Stimulated activated memory B cell treated with anti-CD40 and anti-IgM and Interleukin-4, amounts not matched to agents 10 μg/mL and 1 μg/mL and 100 μg/mL, for 72 hours (primary cell): ENCODE results near the gene TTC39C.
A peak's percentile ranks its signal among the peaks of the same experiment; 100 is the strongest.

Experiments used
- ATAC-seq: fragments of 150-1000 bp; cut with Tn5 transposase; 2 replicates; pipeline ENCODE4 v1.10.0; 2021
- H3K27ac Mint-ChIP-seq: one replicate; pipeline ENCODE4 v1.8.0; 2022; ENCODE audit warnings: mild to moderate bottlenecking, mixed read lengths
- H3K27me3 Mint-ChIP-seq: one replicate; pipeline ENCODE4 v1.8.0; 2022; ENCODE audit warnings: mixed read lengths
- H3K36me3 Mint-ChIP-seq: one replicate; pipeline ENCODE4 v1.8.0; 2022; ENCODE audit warnings: mixed read lengths
- H3K4me1 Mint-ChIP-seq: one replicate; pipeline ENCODE4 v1.8.0; 2022; ENCODE audit warnings: mixed read lengths
- H3K4me3 Mint-ChIP-seq: one replicate; pipeline ENCODE4 v1.8.0; 2022; ENCODE audit warnings: mild to moderate bottlenecking, moderate library complexity, mixed read lengths
- H3K9me3 Mint-ChIP-seq: one replicate; pipeline ENCODE4 v1.8.0; 2022; ENCODE audit warnings: mixed read lengths

TTC39C gene

DNA sequence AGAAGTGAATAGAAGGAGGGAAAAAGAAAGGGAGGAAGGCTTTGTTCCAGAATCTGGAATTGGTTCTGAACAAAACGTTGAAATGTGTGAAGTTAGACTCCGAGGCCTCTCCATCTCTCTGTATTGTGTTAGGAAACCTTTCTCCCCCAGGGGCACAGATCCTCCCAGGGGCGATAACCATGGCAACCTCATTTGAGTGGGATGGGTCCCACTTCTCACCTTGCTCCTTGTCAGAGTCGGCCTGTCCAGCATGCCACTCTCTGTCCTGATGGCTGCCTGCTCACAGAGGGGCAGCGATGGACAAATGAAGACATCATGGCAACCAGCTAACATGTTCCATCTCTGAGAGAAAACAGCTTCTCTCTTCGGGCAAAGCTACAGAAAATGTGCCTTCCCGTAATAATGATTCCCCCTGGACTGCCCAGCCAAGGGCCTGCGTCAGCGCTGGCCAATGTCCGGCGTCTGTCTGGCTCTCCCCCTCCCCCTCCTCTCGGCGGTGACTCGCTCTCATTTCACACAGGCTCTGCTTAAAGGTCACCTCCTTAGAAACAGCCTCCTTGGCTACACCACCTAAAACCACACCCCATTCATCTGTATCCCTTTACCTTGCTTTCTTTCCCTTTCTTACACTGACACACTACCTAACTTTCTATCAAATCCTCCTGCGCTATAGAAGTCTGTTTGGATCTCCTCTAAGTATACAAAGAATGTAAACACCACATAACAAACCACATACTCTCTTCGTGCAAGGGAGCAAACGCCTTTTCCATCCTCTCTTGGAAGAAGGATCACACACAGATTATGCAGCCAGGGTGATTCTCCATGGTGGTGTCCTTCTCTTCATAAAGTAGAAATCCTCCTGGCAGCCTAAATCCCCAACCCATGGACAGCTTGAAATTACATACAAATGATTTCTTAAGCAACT is 32.1 kb upstream of the TTC39C start:
- ATAC-seq = no peak
- peak overlapping the region; percentile 59 for H3K27ac Mint-ChIP-seq

GRCh38 chr18:23983112-23983511 is 31.4 kb upstream of the TTC39C start:
- no peak for ATAC-seq
- Mint-ChIP-seq H3K27me3 (no peaks in the 10 kb centered on the region), H3K4me1 (peaks cover 30% of the 10 kb centered on the region), H3K9me3 (no peaks in the 10 kb centered on the region), H3K36me3 (no peaks in the 10 kb centered on the region), H3K4me3 (no peak overlapping the region), H3K27ac (no peak overlapping the region)

More for the DNA sequence above, 32.1 kb upstream of the TTC39C start:
- Mint-ChIP-seq H3K4me1 (peaks cover 36% of the 10 kb centered on the region), H3K36me3 (no peaks in the 10 kb centered on the region), H3K4me3 (no peak overlapping the region), H3K9me3 (no peaks in the 10 kb centered on the region), H3K27me3 (no peaks in the 10 kb centered on the region)

DNA sequence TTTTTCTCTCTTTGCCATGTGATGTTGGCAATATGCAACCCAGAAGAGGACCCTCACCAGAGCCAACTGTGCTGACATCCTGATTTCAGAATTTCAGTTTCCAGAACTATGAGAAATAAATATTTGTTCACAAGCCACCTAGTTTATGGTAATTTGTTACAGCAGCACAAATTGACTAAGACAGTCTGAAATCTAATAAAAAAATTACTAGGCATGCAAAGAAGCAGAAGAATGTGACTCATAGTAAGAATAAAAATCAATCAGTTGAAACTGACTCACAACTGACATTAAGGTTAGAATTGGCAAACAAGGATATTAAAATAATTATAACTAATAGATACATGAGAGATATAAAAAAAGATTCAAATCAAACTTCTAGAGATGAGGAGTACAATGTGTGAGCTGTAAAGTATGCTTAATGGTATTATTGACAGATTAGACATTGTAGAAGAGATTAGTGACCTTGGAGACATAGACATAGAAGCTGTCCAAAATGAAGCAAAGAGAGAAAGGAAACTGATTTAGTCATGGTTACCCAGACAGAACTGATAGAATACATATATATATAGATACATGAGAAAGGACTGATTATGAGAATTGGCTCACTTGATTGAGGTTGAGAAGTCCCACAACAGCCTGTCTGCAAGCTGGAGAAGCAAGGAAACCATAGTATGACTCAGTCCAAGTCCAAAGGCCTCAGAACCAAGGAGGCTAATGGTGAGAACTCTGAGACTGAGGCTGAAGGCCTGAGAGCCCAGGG is 27.8 kb upstream of the TTC39C start:
- ATAC-seq = no peak
- Mint-ChIP-seq H3K27ac (no peak overlapping the region), H3K36me3 (no peaks in the 10 kb centered on the region), H3K4me3 (no peak overlapping the region), H3K27me3 (no peaks in the 10 kb centered on the region), H3K9me3 (no peaks in the 10 kb centered on the region), H3K4me1 (peaks cover 18% of the 10 kb centered on the region)

DNA sequence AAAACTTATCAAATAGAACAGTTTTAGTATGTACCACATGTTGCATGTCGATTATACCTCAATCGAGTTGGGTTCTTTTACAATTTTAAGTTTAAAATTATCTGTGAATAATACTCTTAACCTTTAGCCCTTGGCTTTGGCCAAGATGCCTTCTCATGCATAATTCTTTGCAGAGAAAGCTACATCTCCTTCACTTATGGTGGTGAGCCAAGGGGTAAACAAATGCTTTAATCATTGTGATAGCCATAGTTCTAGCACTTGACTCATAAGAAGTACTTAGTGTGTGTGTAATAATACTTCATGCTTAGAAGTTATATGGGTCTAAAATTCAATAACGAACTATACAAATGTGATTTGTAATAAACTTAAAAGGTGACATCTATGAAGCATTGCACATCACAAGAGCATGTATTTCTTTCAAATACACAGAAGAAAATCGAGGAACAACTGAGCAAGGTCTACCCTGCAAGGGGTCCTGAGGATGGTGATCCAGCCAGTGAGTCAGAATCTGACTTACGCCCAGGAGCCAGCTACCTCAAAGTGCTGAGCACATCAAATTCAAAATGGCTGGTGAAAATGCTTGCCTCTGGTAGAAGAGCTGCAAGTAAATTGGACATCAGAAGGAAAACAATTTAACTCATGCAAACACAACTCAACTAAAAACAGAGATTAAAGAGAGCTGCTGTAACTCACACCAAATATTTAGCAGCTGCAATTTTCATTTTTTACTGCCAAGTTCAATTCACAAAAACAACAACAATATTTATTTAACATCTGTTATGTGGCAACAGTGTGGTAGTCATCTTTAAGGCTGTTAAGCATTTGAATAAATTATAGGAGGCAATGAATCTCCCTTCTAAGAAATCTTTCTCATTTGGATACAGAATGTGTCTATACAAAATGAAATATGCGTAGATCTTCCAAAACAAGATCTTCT is 23.8 kb upstream of the TTC39C start:
- no peak overlapping the region for H3K4me3 Mint-ChIP-seq
- H3K4me1 Mint-ChIP-seq = peaks cover 17% of the 10 kb centered on the region
- ATAC-seq = no peak
- no peaks in the 10 kb centered on the region for H3K36me3 Mint-ChIP-seq
- H3K9me3 Mint-ChIP-seq = no peaks in the 10 kb centered on the region
- H3K27me3 Mint-ChIP-seq = no peaks in the 10 kb centered on the region
- H3K27ac Mint-ChIP-seq = no peak overlapping the region

DNA sequence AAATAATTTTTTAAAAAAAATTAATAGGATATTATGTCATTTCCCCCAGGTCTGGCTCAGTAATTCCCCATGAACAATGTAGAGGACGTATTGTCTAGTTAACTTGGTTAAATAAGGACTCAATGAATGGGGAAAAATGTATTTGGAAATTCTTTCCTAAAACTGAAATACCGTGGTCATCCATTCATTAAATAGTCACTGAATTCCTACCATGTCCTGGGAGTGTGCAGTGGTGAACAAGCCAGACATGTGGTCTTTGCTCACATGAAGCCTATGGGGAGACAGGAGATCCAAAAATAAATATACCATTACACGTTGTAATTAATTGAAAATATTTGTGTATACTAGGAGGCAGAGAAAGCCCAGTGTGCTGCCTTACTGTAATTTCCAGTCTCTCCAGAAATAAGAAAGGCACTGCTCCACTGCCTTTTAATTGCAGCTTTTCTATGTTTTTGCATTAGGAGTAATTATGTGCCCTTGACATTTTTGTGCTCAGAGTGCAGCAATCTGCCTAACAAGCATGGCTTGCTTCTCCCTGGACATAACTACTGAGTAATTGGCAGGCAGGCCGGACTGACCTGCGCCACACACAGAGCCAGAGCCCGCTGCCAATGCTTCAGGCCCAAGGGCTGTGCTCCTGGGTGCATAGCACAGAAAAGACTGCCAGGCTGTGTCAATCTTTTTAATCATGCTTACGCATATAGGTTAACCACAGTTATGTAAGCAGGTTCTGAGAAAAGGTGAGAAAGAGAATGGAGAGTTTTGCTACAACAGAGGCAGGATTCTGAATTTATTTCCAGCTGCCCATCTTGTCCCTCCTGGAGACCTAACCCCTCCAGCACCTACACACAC is 22.2 kb upstream of the TTC39C start:
- Mint-ChIP-seq H3K36me3 (no peaks in the 10 kb centered on the region), H3K9me3 (no peaks in the 10 kb centered on the region), H3K27me3 (no peaks in the 10 kb centered on the region), H3K4me1 (peaks cover 14% of the 10 kb centered on the region), H3K4me3 (no peak overlapping the region), H3K27ac (no peak overlapping the region)
- ATAC-seq = peak; percentile 48

DNA sequence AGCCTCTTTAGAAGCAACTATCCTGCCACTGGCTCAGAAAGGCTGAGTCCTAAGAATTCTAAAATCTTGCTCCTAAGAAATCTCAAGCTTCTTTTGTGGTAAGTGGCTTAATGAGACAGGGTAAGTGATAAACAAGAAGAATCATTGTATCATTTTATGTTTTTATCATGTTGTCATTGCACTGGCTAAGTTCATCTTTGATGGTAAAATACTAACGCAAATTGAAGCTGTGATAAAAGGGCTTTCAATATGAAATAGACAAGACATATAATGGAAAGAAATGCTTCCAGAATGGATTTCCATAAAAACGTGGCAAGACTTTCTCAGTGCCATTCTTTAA is 21.6 kb upstream of the TTC39C start:
- Mint-ChIP-seq H3K9me3 (no peaks in the 10 kb centered on the region), H3K4me3 (no peak overlapping the region), H3K36me3 (no peaks in the 10 kb centered on the region), H3K4me1 (peaks cover 14% of the 10 kb centered on the region), H3K27ac (no peak overlapping the region), H3K27me3 (no peaks in the 10 kb centered on the region)
- ATAC-seq = no peak

DNA sequence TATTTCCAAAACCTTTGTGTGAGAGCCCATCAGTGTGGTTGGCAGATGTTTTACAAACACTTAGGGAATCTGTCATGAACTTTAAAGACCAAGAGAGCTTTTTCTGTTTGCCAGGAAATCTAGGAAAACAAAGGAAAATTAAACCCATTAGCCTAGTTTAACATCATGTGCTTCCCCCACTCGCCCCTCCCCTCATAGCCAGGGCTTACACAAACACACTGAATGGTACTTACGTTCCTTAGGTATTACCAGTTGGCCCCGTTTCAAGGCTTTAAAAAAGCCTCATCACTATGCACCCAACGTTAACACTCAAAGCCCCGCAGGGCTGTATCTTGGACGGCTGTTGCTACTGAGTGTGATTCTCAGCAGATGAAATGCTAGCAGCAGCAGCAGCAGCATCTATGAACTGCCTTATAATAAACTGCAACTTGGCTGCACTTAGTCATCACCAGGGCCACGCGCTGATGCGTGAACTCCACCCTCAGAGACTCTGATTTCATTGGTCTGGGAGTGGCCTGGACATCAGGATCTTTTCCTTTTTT is 20.1 kb upstream of the TTC39C start:
- ATAC-seq = peak; percentile 55
- Mint-ChIP-seq H3K4me1 (peaks cover 14% of the 10 kb centered on the region), H3K27ac (no peak overlapping the region), H3K9me3 (no peaks in the 10 kb centered on the region), H3K27me3 (no peaks in the 10 kb centered on the region), H3K36me3 (no peaks in the 10 kb centered on the region), H3K4me3 (peak overlapping the region; percentile 5)

DNA sequence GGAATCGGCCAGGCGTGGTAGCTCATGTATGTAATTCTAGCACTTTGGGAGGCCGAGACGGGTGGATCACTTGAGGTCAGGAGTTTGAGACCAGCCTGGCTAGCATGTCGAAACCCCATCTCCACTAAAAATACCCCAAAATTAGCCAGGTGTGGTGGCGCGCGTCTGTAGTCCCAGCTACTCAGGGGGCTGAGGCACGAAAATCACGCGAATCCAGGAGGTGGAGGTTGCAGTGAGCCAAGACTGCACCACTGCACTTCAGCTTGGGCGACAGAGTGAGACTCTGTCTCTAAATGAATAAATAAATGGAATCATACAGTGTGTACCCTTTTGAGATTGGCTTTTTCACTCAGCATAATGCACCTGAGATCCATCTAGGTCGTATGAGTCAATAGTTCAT is 19.4 kb upstream of the TTC39C start:
- Mint-ChIP-seq H3K9me3 (no peaks in the 10 kb centered on the region), H3K27me3 (no peaks in the 10 kb centered on the region), H3K4me1 (peaks cover 19% of the 10 kb centered on the region), H3K4me3 (peak overlapping the region; percentile 0), H3K36me3 (no peaks in the 10 kb centered on the region), H3K27ac (peak overlapping the region; percentile 50)
- ATAC-seq = peak; percentile 47

DNA sequence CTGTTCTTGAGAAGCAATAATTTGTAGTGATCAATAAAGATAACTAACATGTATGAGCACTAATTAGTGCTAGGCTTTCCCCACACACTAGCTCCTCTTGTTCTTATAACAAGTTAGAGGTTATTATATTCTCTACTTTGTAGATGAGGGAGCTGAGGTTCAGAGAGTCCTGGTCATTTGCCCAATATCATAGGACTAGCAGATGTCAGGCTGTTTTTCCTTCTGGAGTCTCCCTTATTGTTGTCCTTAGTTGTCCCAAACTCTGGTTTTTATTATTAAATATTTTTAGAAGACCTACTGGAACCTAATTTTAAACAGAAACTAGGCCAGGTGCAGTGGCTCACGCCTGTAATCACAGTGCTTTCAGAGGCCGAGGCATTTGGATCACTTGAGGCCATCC is 16.5 kb upstream of the TTC39C start:
- Mint-ChIP-seq H3K4me1 (peaks cover 33% of the 10 kb centered on the region), H3K27ac (no peak overlapping the region), H3K27me3 (no peaks in the 10 kb centered on the region), H3K9me3 (no peaks in the 10 kb centered on the region), H3K4me3 (no peak overlapping the region), H3K36me3 (no peaks in the 10 kb centered on the region)
- no peak for ATAC-seq

DNA sequence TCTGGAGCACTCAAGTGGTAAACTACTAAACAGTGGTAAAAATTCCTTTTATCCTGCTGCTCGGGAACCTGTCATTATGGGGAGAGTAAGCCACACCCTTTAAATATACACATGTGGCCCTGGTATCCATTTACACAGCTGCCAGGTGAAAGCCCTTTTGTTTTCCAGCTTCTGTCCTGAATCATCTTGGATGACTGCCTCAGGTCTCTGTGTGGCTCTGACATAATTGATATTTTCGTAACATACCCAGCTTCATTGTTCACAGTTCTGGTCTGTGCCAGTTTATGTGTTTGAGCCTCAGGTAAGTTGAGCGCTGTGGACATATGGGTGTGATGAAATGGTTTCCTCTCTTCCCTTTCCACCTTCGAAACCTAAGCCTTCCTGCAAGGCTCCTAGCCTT is 15.7 kb upstream of the TTC39C start:
- no peak for ATAC-seq
- Mint-ChIP-seq H3K4me1 (peaks cover 36% of the 10 kb centered on the region), H3K4me3 (no peak overlapping the region), H3K36me3 (no peaks in the 10 kb centered on the region), H3K27me3 (no peaks in the 10 kb centered on the region), H3K9me3 (no peaks in the 10 kb centered on the region), H3K27ac (no peak overlapping the region)

- H3K27me3 Mint-ChIP-seq = no peaks in the 10 kb centered on the region
- H3K4me1 Mint-ChIP-seq = peaks cover 38% of the 10 kb centered on the region
- H3K36me3 Mint-ChIP-seq = no peaks in the 10 kb centered on the region
- peak overlapping the region; percentile 16 for H3K4me3 Mint-ChIP-seq
- peak overlapping the region; percentile 38 for H3K27ac Mint-ChIP-seq
- no peaks in the 10 kb centered on the region for H3K9me3 Mint-ChIP-seq
- peak; percentile 42 for ATAC-seq
These were observed 13.7 kb upstream of the TTC39C start for GRCh38 chr18:24000613-24001490.

DNA sequence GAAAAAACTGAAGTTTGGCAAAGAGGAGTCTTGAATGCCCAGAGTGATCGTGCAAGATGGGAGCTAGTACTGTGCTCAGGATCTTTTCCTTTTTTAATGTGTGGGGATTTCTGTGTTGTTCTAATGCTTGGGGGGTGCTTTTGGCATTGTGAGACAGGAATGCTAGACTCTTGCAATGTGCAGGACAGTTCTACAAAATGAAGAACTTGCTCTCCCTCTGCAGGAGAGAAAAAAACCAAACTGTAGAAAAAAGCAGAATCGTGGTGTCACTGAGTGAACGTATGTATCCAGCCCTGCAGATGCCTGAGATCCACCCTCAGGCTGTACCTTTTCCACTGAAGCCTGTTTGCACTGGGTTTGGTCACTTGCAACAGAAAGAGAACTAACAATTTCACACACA is 12.1 kb upstream of the TTC39C start:
- Mint-ChIP-seq H3K4me1 (peaks cover 38% of the 10 kb centered on the region), H3K27me3 (no peaks in the 10 kb centered on the region), H3K36me3 (no peaks in the 10 kb centered on the region), H3K27ac (no peak overlapping the region), H3K9me3 (no peaks in the 10 kb centered on the region), H3K4me3 (no peak overlapping the region)
- no peak for ATAC-seq

GRCh38 chr18:24003288-24003687 is 11.3 kb upstream of the TTC39C start:
- no peak overlapping the region for H3K27ac Mint-ChIP-seq

More at GRCh38 chr18:24003288-24003687, 11.3 kb upstream of the TTC39C start:
- Mint-ChIP-seq H3K36me3 (no peaks in the 10 kb centered on the region), H3K9me3 (no peaks in the 10 kb centered on the region), H3K27me3 (no peaks in the 10 kb centered on the region), H3K4me3 (no peak overlapping the region), H3K4me1 (peaks cover 38% of the 10 kb centered on the region)
- no peak for ATAC-seq
